Neural crest cell (in vitro differentiated cells): Measurements from ENCODE around the gene SYNPO2. TPM values are rescaled to one million over a fixed set of nuclear protein-coding genes. Genes with fewer than 3 reads are reported as not detected.

Experiments used
- DNase-seq: peaks from one replicate; pipeline ENCODE4 v3.0.0; 2021; ENCODE audit warnings: low read depth, mixed read lengths, low spot score
- H3K27ac Mint-ChIP-seq: one replicate; pipeline ENCODE4 v1.8.0; 2021; ENCODE audit warnings: mild to moderate bottlenecking, mixed read lengths; ENCODE audit not compliant: unreplicated experiment
- H3K27me3 Mint-ChIP-seq: 2 replicates; pipeline ENCODE4 v1.8.0; 2021; ENCODE audit warnings: low read depth, mild to moderate bottlenecking, mixed read lengths
- H3K36me3 Mint-ChIP-seq: 2 replicates; pipeline ENCODE4 v1.8.0; 2021; ENCODE audit warnings: low read depth, mild to moderate bottlenecking, mixed read lengths
- H3K4me1 Mint-ChIP-seq: 2 replicates; pipeline ENCODE4 v1.8.0; 2021; ENCODE audit warnings: mixed read lengths
- H3K4me3 Mint-ChIP-seq: one replicate; pipeline ENCODE4 v1.8.0; 2021; ENCODE audit warnings: mild to moderate bottlenecking, mixed read lengths
- H3K9me3 Mint-ChIP-seq: 2 replicates; pipeline ENCODE4 v1.8.0; 2021; ENCODE audit warnings: mixed read lengths
- CTCF ChIP-seq: fragments of 200-600 bp; sonication (generic); conservative IDR thresholded peaks from 2 replicates; pipeline ENCODE4 v1.5.0; 2021; ENCODE audit warnings: antibody characterized with exemption, mild to moderate bottlenecking
- total RNA-seq: library from RNA; stranded (reverse); gene quantifications from 2 replicates; pipeline ENCODE4 v1.2.1, GENCODE V29; 2021

SYNPO2 gene
- total RNA-seq, 1 donor from 2014 or later, result 0.07 TPM

- no peak for TF ChIP-seq CTCF
- Mint-ChIP-seq H3K27ac (no peak overlapping the region), H3K36me3 (no peaks in the 10 kb centered on the region), H3K4me1 (no peaks in the 10 kb centered on the region), H3K4me3 (no peak overlapping the region), H3K9me3 (no peaks in the 10 kb centered on the region), H3K27me3 (peaks cover 4% of the 10 kb centered on the region)
- no peak for DNase-seq
Observed at GRCh38 chr4:118979712-118980111, 91.1 kb downstream of the SYNPO2 start.

- Mint-ChIP-seq H3K27ac (no peak overlapping the region), H3K36me3 (no peaks in the 10 kb centered on the region), H3K4me1 (no peaks in the 10 kb centered on the region), H3K27me3 (peaks cover 4% of the 10 kb centered on the region), H3K4me3 (no peak overlapping the region), H3K9me3 (no peaks in the 10 kb centered on the region)
- no peak for DNase-seq
- no peak for TF ChIP-seq CTCF
Observed at GRCh38 chr4:118981171-118981838, 92.7 kb downstream of the SYNPO2 start.

GRCh38 chr4:118981839-118982381 lies 93.3 kb downstream of the SYNPO2 start:
- Mint-ChIP-seq H3K27me3 (peaks cover 4% of the 10 kb centered on the region), H3K9me3 (no peaks in the 10 kb centered on the region), H3K36me3 (no peaks in the 10 kb centered on the region), H3K4me3 (no peak overlapping the region), H3K27ac (no peak overlapping the region), H3K4me1 (no peaks in the 10 kb centered on the region)
- peak; percentile 87 for TF ChIP-seq CTCF
- peak; percentile 60 for DNase-seq

- no peaks in the 10 kb centered on the region for H3K9me3 Mint-ChIP-seq
- H3K36me3 Mint-ChIP-seq, result no peaks in the 10 kb centered on the region
- no peak for DNase-seq
- TF ChIP-seq CTCF, result no peak
- peaks cover 4% of the 10 kb centered on the region for H3K27me3 Mint-ChIP-seq
- no peaks in the 10 kb centered on the region for H3K4me1 Mint-ChIP-seq
- no peak overlapping the region for H3K4me3 Mint-ChIP-seq
- H3K27ac Mint-ChIP-seq, result no peak overlapping the region
Observed at GRCh38 chr4:118983293-118983692, 94.6 kb downstream of the SYNPO2 start.

- TF ChIP-seq CTCF, result no peak
- H3K27ac Mint-ChIP-seq, result no peak overlapping the region
- H3K36me3 Mint-ChIP-seq, result no peaks in the 10 kb centered on the region
Observed at GRCh38 chr4:118983831-118984230, 95.2 kb downstream of the SYNPO2 start.

More at GRCh38 chr4:118983831-118984230, 95.2 kb downstream of the SYNPO2 start:
- Mint-ChIP-seq H3K4me1 (no peaks in the 10 kb centered on the region), H3K9me3 (no peaks in the 10 kb centered on the region), H3K27me3 (peaks cover 4% of the 10 kb centered on the region), H3K4me3 (no peak overlapping the region)
- no peak for DNase-seq
